Endothelial cell (in vitro differentiated cells): ENCODE data around the gene PROSER1. TPM values are rescaled to one million over a fixed set of nuclear protein-coding genes. Genes with fewer than 3 reads are reported as not detected.
A peak's percentile ranks its signal among the peaks of the same experiment; 100 is the strongest.

Experiments
- DNase-seq: peaks from one replicate; pipeline ENCODE4 v3.0.0; 2021; ENCODE audit warnings: low spot score
- H3K27ac Mint-ChIP-seq: one replicate; pipeline ENCODE4 v1.8.0; 2021; ENCODE audit warnings: mixed read lengths, inconsistent platforms; ENCODE audit not compliant: unreplicated experiment
- H3K27me3 Mint-ChIP-seq: one replicate; pipeline ENCODE4 v1.8.0; 2021; ENCODE audit warnings: mild to moderate bottlenecking, moderate library complexity, mixed read lengths, inconsistent platforms; ENCODE audit not compliant: unreplicated experiment
- H3K36me3 Mint-ChIP-seq: one replicate; pipeline ENCODE4 v1.8.0; 2021; ENCODE audit warnings: mild to moderate bottlenecking, low read depth, mixed read lengths, inconsistent platforms; ENCODE audit not compliant: unreplicated experiment
- H3K4me1 Mint-ChIP-seq: one replicate; pipeline ENCODE4 v1.8.0; 2021; ENCODE audit warnings: mild to moderate bottlenecking, mixed read lengths, inconsistent platforms; ENCODE audit not compliant: unreplicated experiment
- H3K4me3 Mint-ChIP-seq: one replicate; pipeline ENCODE4 v1.8.0; 2021; ENCODE audit warnings: mild to moderate bottlenecking, mixed read lengths, inconsistent platforms; ENCODE audit not compliant: unreplicated experiment
- H3K9me3 Mint-ChIP-seq: one replicate; pipeline ENCODE4 v1.8.0; 2021; ENCODE audit warnings: mixed read lengths, inconsistent platforms; ENCODE audit not compliant: unreplicated experiment
- total RNA-seq: library from RNA; stranded (reverse); fragmentation: NEBNext Ultra II Directional; extraction: Animal tissue kit (Norgen Biotek cat#: 25700); gene quantifications from one replicate; pipeline ENCODE4 v1.2.1, GENCODE V29; 2021; ENCODE audit not compliant: unreplicated experiment
- TF ChIP-seq, protein P1 (sequence below): fragments of 200-600 bp; sonication (generic); IDR thresholded peaks from one replicate; pipeline ENCODE4 v1.5.0; 2021; ENCODE audit warnings: antibody characterized with exemption; ENCODE audit not compliant: unreplicated experiment

Gene PROSER1
- total RNA-seq, 1 donor from 2014 or later, result 61.3 TPM

DNA sequence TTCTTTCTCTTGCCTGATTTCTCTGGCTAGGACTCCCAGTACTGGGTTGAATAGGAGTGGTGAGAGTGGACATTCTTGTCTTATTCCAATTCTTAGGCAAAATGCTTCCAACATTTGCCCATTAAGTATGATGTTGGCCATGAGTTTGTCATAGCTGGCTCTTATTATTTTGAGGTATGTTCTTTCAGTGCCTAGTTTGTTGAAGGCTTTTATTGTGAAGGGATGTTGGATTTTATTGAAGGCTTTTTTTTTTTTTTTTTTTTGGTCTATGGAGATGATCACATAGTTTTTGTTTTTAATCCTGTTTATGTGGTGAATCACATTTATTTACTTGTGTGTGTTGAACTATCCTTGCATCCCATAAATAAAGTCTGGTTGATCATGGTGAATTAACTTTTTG lies 20.2 kb upstream of the PROSER1 start:
- no peaks in the 10 kb centered on the region for H3K36me3 Mint-ChIP-seq
- no peaks in the 10 kb centered on the region for H3K9me3 Mint-ChIP-seq
- TF ChIP-seq, protein P1, sequence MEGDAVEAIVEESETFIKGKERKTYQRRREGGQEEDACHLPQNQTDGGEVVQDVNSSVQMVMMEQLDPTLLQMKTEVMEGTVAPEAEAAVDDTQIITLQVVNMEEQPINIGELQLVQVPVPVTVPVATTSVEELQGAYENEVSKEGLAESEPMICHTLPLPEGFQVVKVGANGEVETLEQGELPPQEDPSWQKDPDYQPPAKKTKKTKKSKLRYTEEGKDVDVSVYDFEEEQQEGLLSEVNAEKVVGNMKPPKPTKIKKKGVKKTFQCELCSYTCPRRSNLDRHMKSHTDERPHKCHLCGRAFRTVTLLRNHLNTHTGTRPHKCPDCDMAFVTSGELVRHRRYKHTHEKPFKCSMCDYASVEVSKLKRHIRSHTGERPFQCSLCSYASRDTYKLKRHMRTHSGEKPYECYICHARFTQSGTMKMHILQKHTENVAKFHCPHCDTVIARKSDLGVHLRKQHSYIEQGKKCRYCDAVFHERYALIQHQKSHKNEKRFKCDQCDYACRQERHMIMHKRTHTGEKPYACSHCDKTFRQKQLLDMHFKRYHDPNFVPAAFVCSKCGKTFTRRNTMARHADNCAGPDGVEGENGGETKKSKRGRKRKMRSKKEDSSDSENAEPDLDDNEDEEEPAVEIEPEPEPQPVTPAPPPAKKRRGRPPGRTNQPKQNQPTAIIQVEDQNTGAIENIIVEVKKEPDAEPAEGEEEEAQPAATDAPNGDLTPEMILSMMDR, result no peak
- H3K27ac Mint-ChIP-seq, result no peak overlapping the region
- DNase-seq, result no peak
- no peaks in the 10 kb centered on the region for H3K4me1 Mint-ChIP-seq
- no peak overlapping the region for H3K4me3 Mint-ChIP-seq
- H3K27me3 Mint-ChIP-seq, result no peaks in the 10 kb centered on the region

DNA sequence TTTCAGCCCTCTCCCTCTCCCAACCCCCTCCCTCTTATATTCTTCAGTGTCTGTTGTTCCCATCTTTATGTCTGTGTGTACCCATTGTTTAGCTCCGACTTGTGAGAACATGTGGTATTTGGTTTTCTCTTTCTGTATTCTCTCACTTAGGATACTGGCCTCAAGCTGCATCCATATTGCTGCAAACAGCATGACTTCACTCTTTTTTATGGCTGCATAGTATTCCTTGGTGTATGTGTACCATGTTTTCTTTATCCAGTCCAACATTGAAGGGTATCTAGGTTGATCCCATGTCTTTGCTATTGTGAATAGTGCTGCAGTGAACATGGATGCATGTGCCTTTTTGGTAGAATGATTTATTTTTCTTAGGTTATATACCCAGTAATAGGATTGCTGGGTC lies 18.1 kb upstream of the PROSER1 start:
- Mint-ChIP-seq H3K27me3 (no peaks in the 10 kb centered on the region), H3K4me1 (no peaks in the 10 kb centered on the region)
- TF ChIP-seq, protein P1, result no peak

DNA sequence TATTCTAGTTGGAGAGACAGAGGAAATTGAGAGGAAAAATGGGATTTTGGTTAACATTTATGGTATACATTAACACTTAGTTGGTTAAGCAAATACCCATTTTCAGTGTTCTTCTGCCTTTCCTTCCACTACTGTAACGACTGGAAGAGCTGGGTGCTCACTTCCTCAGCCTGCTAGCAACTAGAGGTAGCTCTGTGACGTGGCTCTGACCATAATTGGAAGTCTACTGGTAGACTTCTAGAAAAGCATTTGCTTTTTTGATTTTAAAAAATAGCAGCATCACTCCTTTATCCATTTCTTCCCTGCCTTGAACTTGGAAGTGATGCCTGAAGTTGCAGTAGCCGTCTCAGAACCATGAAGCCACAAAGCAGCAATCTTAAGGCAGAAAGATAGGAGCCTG lies 16.2 kb upstream of the PROSER1 start:
- H3K4me1 Mint-ChIP-seq, result peaks cover under 1% of the 10 kb centered on the region
- H3K4me3 Mint-ChIP-seq, result no peak overlapping the region
- H3K27me3 Mint-ChIP-seq, result no peaks in the 10 kb centered on the region
- H3K9me3 Mint-ChIP-seq, result no peaks in the 10 kb centered on the region
- DNase-seq, result no peak
- TF ChIP-seq, protein P1, result no peak
- H3K27ac Mint-ChIP-seq, result no peak overlapping the region
- H3K36me3 Mint-ChIP-seq, result no peaks in the 10 kb centered on the region

More for the DNA sequence above, 18.1 kb upstream of the PROSER1 start:
- no peak overlapping the region for H3K27ac Mint-ChIP-seq
- H3K4me3 Mint-ChIP-seq, result no peak overlapping the region
- no peaks in the 10 kb centered on the region for H3K36me3 Mint-ChIP-seq
- no peaks in the 10 kb centered on the region for H3K9me3 Mint-ChIP-seq
- no peak for DNase-seq

- H3K4me3 Mint-ChIP-seq, result no peak overlapping the region
- DNase-seq, result no peak
- no peak overlapping the region for H3K27ac Mint-ChIP-seq
- no peaks in the 10 kb centered on the region for H3K27me3 Mint-ChIP-seq
- peaks cover 4% of the 10 kb centered on the region for H3K4me1 Mint-ChIP-seq
- TF ChIP-seq, protein P1, result no peak
- H3K36me3 Mint-ChIP-seq, result no peaks in the 10 kb centered on the region
- no peaks in the 10 kb centered on the region for H3K9me3 Mint-ChIP-seq
Measured at GRCh38 chr13:39052944-39053343, 15.1 kb upstream of the PROSER1 start.

- no peaks in the 10 kb centered on the region for H3K36me3 Mint-ChIP-seq
- no peaks in the 10 kb centered on the region for H3K9me3 Mint-ChIP-seq
- TF ChIP-seq, protein P1, result peak; percentile 45
- no peak overlapping the region for H3K27ac Mint-ChIP-seq
- H3K4me1 Mint-ChIP-seq, result peaks cover 4% of the 10 kb centered on the region
- DNase-seq, result no peak
- no peaks in the 10 kb centered on the region for H3K27me3 Mint-ChIP-seq
- no peak overlapping the region for H3K4me3 Mint-ChIP-seq
Measured at GRCh38 chr13:39051157-39051556, 13.3 kb upstream of the PROSER1 start.
